Ishikawa (cell line): Measurements from ENCODE around the gene KMT5B.

Experiments used
- CEBPB ChIP-seq: IDR thresholded peaks from 2 replicates; pipeline ENCODE4 v1.6.1; 2012
- CREB1 ChIP-seq: IDR thresholded peaks from 2 replicates; pipeline ENCODE4 v1.6.1; 2012; ENCODE audit warnings: low read depth
- EGR1 ChIP-seq: IDR thresholded peaks from 2 replicates; pipeline ENCODE4 v1.6.1; 2012
- EP300 ChIP-seq: IDR thresholded peaks from 2 replicates; pipeline ENCODE4 v1.6.1; 2012; ENCODE audit warnings: borderline replicate concordance
- FOXM1 ChIP-seq: IDR thresholded peaks from 2 replicates; pipeline ENCODE4 v1.6.1; 2012; ENCODE audit warnings: low read depth, borderline replicate concordance
- MAX ChIP-seq: IDR thresholded peaks from 2 replicates; pipeline ENCODE4 v1.6.1; 2012
- NFIC ChIP-seq: IDR thresholded peaks from 2 replicates; pipeline ENCODE4 v1.6.1; 2012
- RAD21 ChIP-seq: IDR thresholded peaks from 2 replicates; pipeline ENCODE4 v1.6.1; 2012; ENCODE audit warnings: low read depth
- REST ChIP-seq: IDR thresholded peaks from 2 replicates; pipeline ENCODE4 v1.6.1; 2012; ENCODE audit warnings: low read depth, mild to moderate bottlenecking
- TAF1 ChIP-seq: IDR thresholded peaks from 2 replicates; pipeline ENCODE4 v1.6.1; 2012; ENCODE audit warnings: low read depth, mild to moderate bottlenecking
- TCF12 ChIP-seq: IDR thresholded peaks from 2 replicates; pipeline ENCODE4 v1.6.1; 2012; ENCODE audit warnings: low read depth
- TEAD4 ChIP-seq: IDR thresholded peaks from 2 replicates; pipeline ENCODE4 v1.6.1; 2012
- USF1 ChIP-seq: IDR thresholded peaks from 2 replicates; pipeline ENCODE4 v1.6.1; 2012
- YY1 ChIP-seq: IDR thresholded peaks from 2 replicates; pipeline ENCODE4 v1.6.1; 2012; ENCODE audit warnings: low read depth
- ZBTB7A ChIP-seq: IDR thresholded peaks from 2 replicates; pipeline ENCODE4 v1.6.1; 2012; ENCODE audit warnings: low read depth

The KMT5B gene

GRCh38 chr11:68168694-68169093 lies 44.4 kb downstream of the KMT5B start:
- TF ChIP-seq EGR1 (no peak), NFIC (no peak), REST (no peak), EP300 (no peak), RAD21 (no peak), CEBPB (no peak), USF1 (no peak), ZBTB7A (no peak), CREB1 (no peak)

- no peak for TF ChIP-seq USF1
- TF ChIP-seq EGR1 = no peak
- TF ChIP-seq ZBTB7A = no peak
- TF ChIP-seq REST = no peak
- TF ChIP-seq TCF12 = no peak
- no peak for TF ChIP-seq MAX
Observed at GRCh38 chr11:68167474-68167873, 45.6 kb downstream of the KMT5B start.

- TF ChIP-seq USF1 (no peak), CREB1 (no peak), TCF12 (no peak), TEAD4 (no peak), NFIC (no peak), TAF1 (no peak), YY1 (no peak), RAD21 (no peak), REST (no peak), MAX (no peak), EP300 (no peak), ZBTB7A (no peak), FOXM1 (no peak), EGR1 (no peak)
Observed at GRCh38 chr11:68166969-68167368, 46.1 kb downstream of the KMT5B start.

- no peak for TF ChIP-seq NFIC
- no peak for TF ChIP-seq MAX
- no peak for TF ChIP-seq TCF12
- no peak for TF ChIP-seq REST
- TF ChIP-seq RAD21 = no peak
- no peak for TF ChIP-seq USF1
- TF ChIP-seq CREB1 = no peak
- TF ChIP-seq EGR1 = no peak
- no peak for TF ChIP-seq YY1
- TF ChIP-seq TAF1 = no peak
- no peak for TF ChIP-seq EP300
- TF ChIP-seq TEAD4 = no peak
- TF ChIP-seq FOXM1 = no peak
- no peak for TF ChIP-seq CEBPB
- no peak for TF ChIP-seq ZBTB7A
Observed at GRCh38 chr11:68165601-68166000, 47.5 kb downstream of the KMT5B start.
